Stimulated activated effector memory CD8-positive, alpha-beta T cell treated with anti-CD3 and anti-CD28 coated beads, Interleukin-12 subunit alpha, Interleukin-12 subunit beta, amount 100 ng/mL, for 72 hours (primary cell): ENCODE results near the gene OPTN.

Experiments
- ATAC-seq: fragments of 150-1000 bp; cut with Tn5 transposase; 2 replicates; pipeline ENCODE4 v1.10.0; 2021
- DNase-seq, 2 donors: peaks; one replicate each; pipeline ENCODE4 v3.0.0; 2021 to 2022; ENCODE audit warnings: low spot score in 2 of 2
- H3K27ac Mint-ChIP-seq: one replicate; pipeline ENCODE4 v1.8.0; 2022; ENCODE audit warnings: mild to moderate bottlenecking, mixed read lengths
- H3K36me3 Mint-ChIP-seq: one replicate; pipeline ENCODE4 v1.8.0; 2022; ENCODE audit warnings: mild to moderate bottlenecking, mixed read lengths
- H3K4me1 Mint-ChIP-seq: one replicate; pipeline ENCODE4 v1.8.0; 2022; ENCODE audit warnings: mixed read lengths
- H3K4me3 Mint-ChIP-seq: one replicate; pipeline ENCODE4 v1.8.0; 2022; ENCODE audit warnings: mild to moderate bottlenecking, mixed read lengths
- H3K9me3 Mint-ChIP-seq: one replicate; pipeline ENCODE4 v1.8.0; 2022; ENCODE audit warnings: mixed read lengths

OPTN gene

DNA sequence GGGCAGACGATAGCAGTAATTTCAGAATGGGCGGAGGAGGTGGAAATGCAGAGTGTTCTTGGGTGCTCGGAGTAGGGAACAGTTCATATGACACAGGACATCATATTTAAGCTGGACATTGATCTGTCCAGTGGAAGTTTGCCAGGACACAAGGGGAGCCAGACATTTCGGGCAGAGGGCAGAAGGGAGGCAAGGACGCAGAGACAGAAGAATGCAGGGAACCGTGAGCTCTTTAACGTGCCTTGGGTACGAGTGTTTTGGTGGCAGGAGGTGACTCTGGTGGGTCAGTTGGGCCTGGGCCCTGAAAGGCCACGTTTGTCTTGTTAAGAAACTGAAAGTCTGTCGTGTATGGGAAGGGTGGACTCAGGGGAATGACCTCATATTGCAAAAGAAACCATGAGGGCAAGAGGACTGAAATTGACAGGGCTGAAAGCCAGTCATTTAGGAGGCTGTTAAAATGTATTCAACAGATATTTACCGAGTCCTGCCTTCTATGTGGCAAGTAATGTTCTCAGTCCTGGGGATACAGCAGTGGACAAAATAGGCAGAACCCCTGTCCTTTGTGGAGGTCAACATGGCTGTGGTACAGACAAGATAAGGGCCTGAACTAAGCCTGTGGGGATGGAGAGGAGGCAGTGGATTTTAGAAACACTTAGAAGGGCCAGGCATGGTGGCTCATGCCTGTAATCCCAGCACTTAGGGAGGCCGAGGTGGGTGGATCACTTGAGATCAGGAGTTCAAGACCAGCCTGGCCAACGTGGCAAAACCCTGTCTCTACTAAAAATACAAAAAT is 2.2 kb downstream of the OPTN start:
- Mint-ChIP-seq H3K4me3 (peak overlapping the region; percentile 81), H3K36me3 (peaks cover 40% of the 10 kb centered on the region), H3K9me3 (no peaks in the 10 kb centered on the region), H3K4me1 (peaks cover 60% of the 10 kb centered on the region), H3K27ac (peak overlapping the region; percentile 91)
- no peak for ATAC-seq
- DNase-seq: no peak

DNA sequence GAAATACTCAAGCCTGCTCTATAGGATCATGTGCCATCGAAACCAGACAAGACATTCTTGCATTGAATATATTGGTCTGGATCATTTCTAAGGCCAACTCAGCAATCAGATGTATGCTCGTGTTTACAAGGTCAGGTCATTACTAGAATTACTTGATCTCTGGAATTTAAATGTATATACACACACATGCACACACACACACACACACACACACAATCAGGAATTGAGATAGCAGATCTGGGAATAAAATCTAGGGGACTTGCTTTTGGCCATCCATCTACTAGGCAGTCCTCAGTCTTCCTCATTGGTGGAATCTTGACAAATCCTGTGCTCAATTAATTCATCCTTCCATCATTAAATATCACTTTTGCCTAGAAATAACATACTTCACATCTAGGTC is 3.6 kb downstream of the OPTN start:
- Mint-ChIP-seq H3K4me3 (no peak overlapping the region), H3K27ac (no peak overlapping the region), H3K4me1 (peaks cover 72% of the 10 kb centered on the region), H3K9me3 (no peaks in the 10 kb centered on the region), H3K36me3 (peaks cover 48% of the 10 kb centered on the region)
- DNase-seq: no peak
- ATAC-seq: no peak

DNA sequence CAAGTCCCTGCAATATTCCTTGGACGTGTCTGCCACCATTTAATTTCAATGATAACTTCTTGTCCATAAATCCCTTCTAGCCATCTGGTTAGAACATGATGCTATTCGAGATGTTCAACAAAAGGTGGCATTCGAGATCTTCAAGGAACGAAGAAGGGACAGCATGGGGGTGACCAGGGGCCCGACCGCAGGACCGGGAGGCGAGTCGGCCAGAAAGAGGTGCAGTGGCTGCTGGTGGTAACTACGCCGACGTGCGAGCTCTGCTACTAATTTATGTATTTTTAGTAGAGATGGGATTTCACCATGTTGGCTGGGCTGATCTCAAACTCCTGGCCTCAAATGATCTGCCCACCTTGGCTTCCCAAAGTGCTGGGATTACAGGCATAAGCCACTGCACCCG is 4.7 kb downstream of the OPTN start:
- DNase-seq: no peak
- H3K27ac Mint-ChIP-seq: peak overlapping the region; percentile 82

DNA sequence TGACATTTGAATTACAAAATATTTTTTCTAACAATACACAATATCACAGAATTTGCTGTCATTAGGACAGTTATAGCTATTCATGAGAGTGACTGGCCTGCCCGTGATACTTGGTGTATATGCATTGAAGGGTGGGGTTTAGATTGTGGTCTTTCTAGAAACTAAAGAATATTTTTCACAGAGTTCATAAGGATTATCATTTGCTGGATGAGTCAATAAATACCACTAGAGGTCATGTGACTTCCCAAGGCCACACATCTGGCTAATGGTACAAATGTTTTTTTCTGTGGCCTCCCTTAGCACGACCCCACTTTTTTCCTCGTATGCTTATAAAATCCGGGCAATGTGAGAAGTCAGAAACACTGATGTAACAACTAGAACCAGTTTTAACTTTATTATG is 5.2 kb downstream of the OPTN start:
- H3K36me3 Mint-ChIP-seq: peaks cover 65% of the 10 kb centered on the region
- ATAC-seq (peak; percentile 61), DNase-seq (no peak)
- peaks cover 70% of the 10 kb centered on the region for H3K4me1 Mint-ChIP-seq
- peak overlapping the region; percentile 82 for H3K27ac Mint-ChIP-seq
- H3K4me3 Mint-ChIP-seq: peak overlapping the region; percentile 21
- no peaks in the 10 kb centered on the region for H3K9me3 Mint-ChIP-seq

More for the DNA sequence above, 4.7 kb downstream of the OPTN start:
- H3K4me3 Mint-ChIP-seq: peak overlapping the region; percentile 21
- no peaks in the 10 kb centered on the region for H3K9me3 Mint-ChIP-seq
- ATAC-seq: no peak
- H3K4me1 Mint-ChIP-seq: peaks cover 66% of the 10 kb centered on the region
- H3K36me3 Mint-ChIP-seq: peaks cover 60% of the 10 kb centered on the region

DNA sequence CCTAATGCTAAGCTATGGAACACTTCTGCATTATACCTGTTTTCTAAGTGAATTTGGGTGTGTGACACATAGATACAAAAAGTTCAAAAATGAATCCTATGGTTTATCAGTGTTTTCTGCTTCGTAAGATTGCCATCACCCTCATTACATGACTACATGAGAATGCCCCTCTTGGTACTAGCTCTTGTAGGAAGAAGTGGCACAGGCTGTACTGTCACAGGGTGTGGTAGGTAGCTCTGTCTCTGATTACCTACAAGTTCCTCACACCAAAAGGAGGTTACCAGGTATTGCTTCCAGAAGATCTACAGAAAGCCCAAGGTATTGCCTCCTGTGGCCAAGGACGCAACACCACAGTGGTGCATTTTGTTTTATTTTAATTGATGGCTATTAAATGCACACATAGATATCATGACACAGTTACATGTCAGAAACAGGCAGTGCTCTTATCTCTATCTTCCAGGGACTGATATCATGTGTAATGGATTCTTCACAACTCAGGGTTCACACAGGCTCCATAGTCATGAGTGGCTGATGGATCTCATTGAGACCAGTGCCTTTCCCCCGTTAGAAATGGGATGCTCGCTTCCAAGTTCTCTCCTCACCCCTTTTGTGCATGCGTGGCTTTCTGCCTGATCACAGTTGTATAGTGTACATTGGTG is 6.6 kb downstream of the OPTN start:
- DNase-seq (no peak), ATAC-seq (no peak)
- H3K27ac Mint-ChIP-seq: peak overlapping the region; percentile 82
- peaks cover 66% of the 10 kb centered on the region for H3K4me1 Mint-ChIP-seq
- peaks cover 78% of the 10 kb centered on the region for H3K36me3 Mint-ChIP-seq
- H3K4me3 Mint-ChIP-seq: no peak overlapping the region
- no peaks in the 10 kb centered on the region for H3K9me3 Mint-ChIP-seq

DNA sequence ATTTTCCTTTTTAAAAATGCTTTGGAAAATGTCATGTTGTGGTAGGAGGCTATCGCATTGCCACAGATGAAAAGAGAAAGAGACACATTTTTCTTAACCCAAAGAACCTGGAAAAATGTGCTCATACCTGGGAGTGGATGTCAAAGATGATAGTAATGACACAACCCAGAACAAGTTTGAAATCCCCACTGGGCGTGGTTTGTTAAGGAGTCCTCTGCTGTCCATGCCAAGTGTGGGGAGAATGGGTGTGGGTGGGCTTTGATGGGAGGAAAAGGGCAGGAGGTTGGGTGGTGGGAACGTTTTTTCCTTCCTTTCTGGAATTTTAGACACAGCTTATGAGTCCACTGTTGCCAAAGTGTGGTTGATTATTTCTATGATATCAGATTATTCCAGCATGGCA is 10.9 kb downstream of the OPTN start:
- no peak for ATAC-seq
- no peak overlapping the region for H3K4me3 Mint-ChIP-seq
- peaks cover 84% of the 10 kb centered on the region for H3K36me3 Mint-ChIP-seq
- H3K27ac Mint-ChIP-seq: peak overlapping the region; percentile 48
- no peaks in the 10 kb centered on the region for H3K9me3 Mint-ChIP-seq
- peaks cover 40% of the 10 kb centered on the region for H3K4me1 Mint-ChIP-seq
- DNase-seq: no peak

DNA sequence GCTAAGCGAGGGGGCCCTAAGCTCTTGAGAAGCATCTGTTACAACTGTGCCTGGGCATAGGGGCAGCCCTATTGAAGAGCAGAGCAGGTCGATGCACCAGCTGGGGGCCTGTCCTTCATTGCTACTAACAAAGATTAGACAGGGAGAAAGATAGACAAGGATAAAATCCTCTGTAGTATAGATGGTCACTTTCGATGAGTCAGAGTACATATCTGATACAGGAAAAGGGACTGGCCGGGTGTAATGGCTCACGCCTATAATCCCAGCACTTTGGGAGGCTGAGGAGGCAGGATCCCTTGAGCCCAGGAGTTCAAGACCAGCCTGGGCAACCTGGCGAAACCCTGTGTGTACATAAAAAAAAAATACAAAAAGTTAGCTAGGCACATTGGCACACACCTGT is 13.6 kb downstream of the OPTN start:
- Mint-ChIP-seq H3K9me3 (no peaks in the 10 kb centered on the region), H3K27ac (peak overlapping the region; percentile 37), H3K4me1 (peaks cover 33% of the 10 kb centered on the region), H3K4me3 (no peak overlapping the region), H3K36me3 (peaks cover 93% of the 10 kb centered on the region)
- DNase-seq (no peak), ATAC-seq (no peak)

DNA sequence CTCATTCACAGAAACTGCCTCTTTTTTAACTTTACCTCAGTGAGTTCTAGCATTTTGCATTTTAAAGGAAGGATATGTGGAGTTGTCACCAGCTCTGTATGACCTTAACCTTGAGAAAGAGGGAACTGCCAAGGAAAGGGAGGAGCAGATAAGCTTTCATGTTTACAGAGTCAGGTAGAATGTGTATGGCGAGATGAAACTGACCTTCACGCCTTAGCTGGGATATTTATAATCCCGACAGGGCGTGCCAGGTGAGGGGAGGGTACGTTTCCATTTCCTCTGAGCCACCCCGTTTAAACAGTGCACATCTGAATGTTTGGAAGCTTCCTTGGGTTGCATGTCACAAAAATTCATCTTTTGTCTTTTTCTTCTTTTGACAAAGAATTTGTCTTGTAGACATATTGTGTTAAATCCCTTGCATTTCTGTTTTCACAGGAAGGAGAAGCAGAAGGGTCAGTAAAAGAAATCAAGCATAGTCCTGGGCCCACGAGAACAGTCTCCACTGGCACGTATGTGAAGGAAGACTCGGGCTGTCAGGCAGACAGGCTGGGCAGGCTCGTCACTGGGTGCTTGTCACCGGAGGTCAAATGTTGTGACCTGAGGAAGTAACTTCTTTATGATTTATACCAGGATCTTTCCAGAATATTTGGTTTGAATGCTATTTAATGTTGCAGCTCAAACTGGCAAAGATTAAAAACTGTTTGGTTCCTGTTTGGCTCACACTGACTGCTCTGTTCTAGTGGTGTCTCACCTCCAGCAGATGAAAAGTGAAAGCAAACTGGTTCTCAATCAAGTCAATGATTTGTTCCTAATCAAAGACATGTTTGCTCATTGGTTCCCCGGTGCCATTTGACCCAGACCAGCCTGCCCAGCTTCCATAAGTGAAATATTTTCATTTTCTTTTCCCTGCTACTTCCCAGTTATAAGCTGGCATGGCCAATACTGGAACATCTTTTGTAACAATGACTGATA is 16.2 kb downstream of the OPTN start:
- DNase-seq: no peak
- peak overlapping the region; percentile 61 for H3K4me3 Mint-ChIP-seq
- no peaks in the 10 kb centered on the region for H3K9me3 Mint-ChIP-seq
- H3K4me1 Mint-ChIP-seq: peaks cover 32% of the 10 kb centered on the region
- H3K27ac Mint-ChIP-seq: peak overlapping the region; percentile 5
- peaks cover 93% of the 10 kb centered on the region for H3K36me3 Mint-ChIP-seq
- peak; percentile 73 for ATAC-seq

DNA sequence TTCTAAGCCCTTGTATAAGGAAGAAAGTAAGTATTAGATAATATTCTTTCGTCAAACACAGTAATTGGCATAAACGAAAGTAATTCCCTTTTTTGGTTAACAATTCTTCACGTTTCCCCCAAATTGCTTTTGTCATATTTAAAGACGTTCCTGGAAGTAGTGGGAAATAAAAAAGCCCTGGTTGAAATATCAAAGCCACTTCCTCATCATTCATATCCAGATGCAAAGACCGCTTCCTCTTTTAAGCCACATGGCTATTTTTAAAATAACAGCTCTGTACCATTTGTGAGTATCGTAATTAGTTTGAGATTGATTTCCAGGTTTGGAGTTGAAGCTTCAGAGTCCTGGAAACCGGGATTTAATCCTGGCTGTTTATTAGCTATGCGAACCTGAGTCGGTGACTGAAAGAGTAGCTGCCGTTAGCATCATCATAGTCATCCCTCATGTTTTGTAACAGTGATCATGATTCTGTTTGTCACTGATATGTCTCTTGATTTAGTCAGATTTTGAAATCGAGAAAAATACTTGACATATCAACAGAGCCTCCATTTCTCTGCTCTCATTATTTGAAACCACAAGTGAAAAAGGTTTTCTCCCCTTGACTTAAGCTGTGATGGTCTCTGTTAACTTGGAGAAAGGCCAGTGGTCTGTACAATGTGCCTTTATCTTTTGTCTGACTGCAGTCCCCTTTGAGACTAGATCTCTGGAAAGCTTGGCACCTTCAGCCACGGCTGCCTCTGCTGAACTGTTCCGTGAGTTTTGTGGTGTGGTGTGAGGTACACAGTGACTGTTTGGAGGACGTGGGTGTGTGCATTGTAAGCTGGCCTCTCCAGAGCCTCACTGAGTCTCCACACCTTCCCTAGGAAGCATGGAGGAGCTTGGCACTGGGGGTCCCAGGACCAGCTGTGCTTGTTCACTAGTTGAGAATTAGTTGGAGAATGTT is 18.1 kb downstream of the OPTN start:
- peaks cover 93% of the 10 kb centered on the region for H3K36me3 Mint-ChIP-seq
- DNase-seq (no peak), ATAC-seq (peak; percentile 77)
- H3K4me1 Mint-ChIP-seq: peaks cover 32% of the 10 kb centered on the region
- H3K4me3 Mint-ChIP-seq: peak overlapping the region; percentile 61
- no peaks in the 10 kb centered on the region for H3K9me3 Mint-ChIP-seq
- H3K27ac Mint-ChIP-seq: peak overlapping the region; percentile 65

DNA sequence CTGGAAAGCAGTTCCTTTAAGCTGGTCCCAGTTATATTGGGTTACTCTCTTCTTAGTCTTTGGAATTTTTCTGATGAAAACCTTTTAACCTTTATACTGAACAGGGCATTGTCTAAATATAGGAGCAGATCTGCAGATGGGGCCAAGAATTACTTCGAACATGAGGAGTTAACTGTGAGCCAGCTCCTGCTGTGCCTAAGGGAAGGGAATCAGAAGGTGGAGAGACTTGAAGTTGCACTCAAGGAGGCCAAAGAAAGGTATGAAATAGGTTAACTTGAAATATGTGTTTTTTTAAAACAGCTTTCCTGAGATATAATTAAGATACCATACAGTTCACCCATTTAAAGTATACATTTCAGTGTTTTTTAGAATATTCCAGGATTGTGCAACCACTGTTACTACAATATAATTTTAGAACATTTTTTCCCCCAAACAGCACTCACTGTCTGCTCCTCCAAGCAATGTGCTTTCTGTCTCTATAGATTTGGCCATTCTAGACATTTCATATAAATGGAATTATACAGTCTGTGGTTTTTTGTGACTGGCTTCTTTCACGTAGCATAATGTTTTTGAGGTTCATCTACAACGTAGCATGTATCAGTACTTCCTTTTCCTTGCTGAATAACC is 18.9 kb downstream of the OPTN start:
- no peaks in the 10 kb centered on the region for H3K9me3 Mint-ChIP-seq
- peak overlapping the region; percentile 61 for H3K4me3 Mint-ChIP-seq
- ATAC-seq (no peak), DNase-seq (no peak)
- peak overlapping the region; percentile 65 for H3K27ac Mint-ChIP-seq
- peaks cover 32% of the 10 kb centered on the region for H3K4me1 Mint-ChIP-seq
- H3K36me3 Mint-ChIP-seq: peaks cover 93% of the 10 kb centered on the region

DNA sequence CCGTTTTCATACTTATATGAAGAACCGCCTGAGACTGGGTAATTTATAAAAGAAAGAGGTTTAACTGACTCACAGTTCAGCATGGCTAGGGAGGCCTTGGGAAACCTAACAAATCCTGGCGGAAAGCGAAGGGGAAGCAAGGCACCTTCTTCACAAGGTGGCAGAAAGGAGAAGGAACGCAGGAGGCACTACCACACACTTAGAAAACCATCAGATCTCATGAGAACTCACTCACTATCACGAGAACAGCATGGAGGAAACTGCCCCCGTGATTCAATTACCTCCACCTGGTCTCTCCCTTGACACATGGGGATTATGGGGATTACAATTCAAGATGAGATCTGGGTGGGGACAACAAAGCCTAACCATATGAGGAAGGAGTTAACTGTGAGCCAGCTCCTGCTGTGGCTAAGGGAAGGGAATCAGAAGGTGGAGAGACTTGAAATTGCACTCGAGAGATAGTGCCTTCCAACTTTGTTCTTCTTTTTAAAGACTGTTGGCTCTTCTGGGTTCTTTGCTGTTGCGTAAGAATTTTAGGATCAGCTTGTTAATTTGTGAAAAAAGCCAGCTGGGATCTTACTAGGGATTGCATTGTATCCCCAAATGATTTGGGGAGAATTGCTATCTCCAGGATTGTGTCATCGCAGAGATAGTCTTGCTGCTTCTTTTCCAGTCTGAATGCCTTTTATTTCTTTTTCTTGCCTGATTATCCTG is 21.0 kb downstream of the OPTN start:
- Mint-ChIP-seq H3K4me1 (peaks cover 27% of the 10 kb centered on the region), H3K4me3 (no peak overlapping the region), H3K27ac (peak overlapping the region; percentile 80), H3K36me3 (peaks cover 100% of the 10 kb centered on the region), H3K9me3 (no peaks in the 10 kb centered on the region)
- ATAC-seq (no peak), DNase-seq (no peak)

DNA sequence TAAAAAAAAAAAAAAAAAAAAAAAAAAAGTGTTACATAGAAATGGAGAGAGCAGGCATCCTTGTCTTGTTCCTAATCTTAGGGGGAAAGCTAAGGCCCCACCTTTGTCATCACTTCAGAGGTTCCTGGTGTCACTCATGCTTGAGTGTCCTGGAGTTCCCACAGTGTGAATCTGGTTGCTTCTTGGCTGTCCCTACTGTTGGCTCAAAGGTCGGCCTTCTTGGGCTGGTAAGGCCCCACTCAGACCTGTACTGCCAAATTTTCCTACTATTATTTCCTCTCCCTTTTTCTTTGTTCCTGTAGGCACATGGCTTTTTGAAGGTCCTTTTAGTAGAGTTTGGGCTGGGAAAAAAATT is 21.5 kb downstream of the OPTN start:
- H3K36me3 Mint-ChIP-seq: peaks cover 100% of the 10 kb centered on the region
- H3K4me1 Mint-ChIP-seq: peaks cover 23% of the 10 kb centered on the region
- H3K4me3 Mint-ChIP-seq: no peak overlapping the region
- H3K9me3 Mint-ChIP-seq: no peaks in the 10 kb centered on the region
- H3K27ac Mint-ChIP-seq: peak overlapping the region; percentile 52
- DNase-seq (no peak), ATAC-seq (no peak)

DNA sequence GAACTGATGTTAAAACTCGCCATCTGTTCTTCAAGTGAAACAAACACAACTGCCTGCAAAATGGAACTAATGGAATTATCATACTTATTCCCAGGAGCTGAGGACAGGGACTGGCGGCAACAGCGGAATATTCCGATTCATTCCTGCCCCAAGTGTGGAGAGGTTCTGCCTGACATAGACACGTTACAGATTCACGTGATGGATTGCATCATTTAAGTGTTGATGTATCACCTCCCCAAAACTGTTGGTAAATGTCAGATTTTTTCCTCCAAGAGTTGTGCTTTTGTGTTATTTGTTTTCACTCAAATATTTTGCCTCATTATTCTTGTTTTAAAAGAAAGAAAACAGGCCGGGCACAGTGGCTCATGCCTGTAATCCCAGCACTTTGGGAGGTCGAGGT is 36.7 kb downstream of the OPTN start:
- no peaks in the 10 kb centered on the region for H3K4me1 Mint-ChIP-seq
- no peaks in the 10 kb centered on the region for H3K9me3 Mint-ChIP-seq
- DNase-seq (no peak), ATAC-seq (no peak)
- H3K36me3 Mint-ChIP-seq: peaks cover 99% of the 10 kb centered on the region
- no peak overlapping the region for H3K27ac Mint-ChIP-seq
- no peak overlapping the region for H3K4me3 Mint-ChIP-seq

DNA sequence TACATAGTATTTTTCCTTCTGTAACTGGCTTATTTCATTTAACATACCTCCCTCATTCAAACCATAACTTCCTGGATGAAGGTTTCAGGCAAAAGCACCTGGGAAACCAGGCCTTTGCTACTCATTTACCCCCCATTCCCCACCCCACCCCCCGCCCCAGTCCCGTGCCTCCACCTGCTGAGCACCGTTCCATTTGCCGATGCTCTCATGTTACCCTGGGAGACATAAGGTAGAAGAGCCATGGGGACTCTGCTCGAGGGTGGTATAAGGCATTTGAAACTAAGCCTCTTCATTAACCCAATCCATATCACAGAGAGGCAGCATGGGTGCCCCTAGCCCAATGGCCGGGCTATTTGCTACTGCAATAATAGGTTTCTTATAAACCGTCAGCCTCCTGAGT is 39.2 kb downstream of the OPTN start:
- DNase-seq: no peak
- Mint-ChIP-seq H3K27ac (no peak overlapping the region), H3K4me3 (no peak overlapping the region), H3K36me3 (peaks cover 93% of the 10 kb centered on the region), H3K9me3 (no peaks in the 10 kb centered on the region), H3K4me1 (no peaks in the 10 kb centered on the region)
- no peak for ATAC-seq
